Vagina (tissue), 2 donors: ENCODE results near the gene GRN. TPM values are rescaled to one million over a fixed set of nuclear protein-coding genes. Genes with fewer than 3 reads are reported as not detected.

ENCODE experiments used
- DNase-seq, 2 donors: peaks; one replicate each; pipeline ENCODE4 v3.0.0-alpha.2; 2017; ENCODE audit errors: extremely low spot score in 2 of 2
- H3K27ac ChIP-seq: fragments of 200-600 bp; sonication (generic); one replicate; pipeline ENCODE4 v1.5.1; 2019
- H3K27me3 ChIP-seq: fragments of 200-600 bp; sonication (generic); one replicate; pipeline ENCODE4 v1.5.1; 2019
- H3K36me3 ChIP-seq, 2 donors: fragments of 200-600 bp; sonication (generic); one replicate each; pipeline ENCODE4 v1.5.1; 2017 to 2019
- H3K4me1 ChIP-seq: fragments of 200-600 bp; sonication (generic); one replicate; pipeline ENCODE4 v1.5.1; 2019
- H3K4me3 ChIP-seq, 2 donors: fragments of 200-600 bp; sonication (generic); 1 replicate in 1 of 2; 2 replicates in 1 of 2; pipeline ENCODE4 v1.5.1; 2016 to 2019
- H3K9me3 ChIP-seq: fragments of 200-600 bp; sonication (generic); one replicate; pipeline ENCODE4 v1.5.1; 2019
- CTCF ChIP-seq, 3 experiments: fragments of 450-650 bp in 2 of 3; fragments of 200-600 bp in 1 of 3; sonication (generic) in 1 of 3; IDR thresholded peaks; one replicate each; pipeline ENCODE4 v1.5.1; 2017 to 2019; ENCODE audit warnings: antibody characterized with exemption in 3 of 3, mild to moderate bottlenecking in 2 of 3, moderate library complexity in 2 of 3
- POLR2A ChIP-seq, 2 donors: fragments of 450-650 bp; IDR thresholded peaks; one replicate each; pipeline ENCODE4 v1.6.1; 2017; ENCODE audit warnings: antibody characterized with exemption in 2 of 2, mild to moderate bottlenecking in 2 of 2, moderate library complexity in 2 of 2
- POLR2AphosphoS5 ChIP-seq, 2 donors: sonication (generic); formaldehyde crosslinking; IDR thresholded peaks; one replicate each; pipeline ENCODE4 v1.9.0; 2017; ENCODE audit warnings: antibody characterized with exemption in 2 of 2, mild to moderate bottlenecking in 2 of 2, low read depth in 1 of 2; ENCODE audit not compliant: insufficient read depth in 1 of 2
- intact Hi-C: fragments of 100-400 bp; cut with DNase I; formaldehyde crosslinking; loops from one replicate; pipeline ENCODE4 v1.15.1; 2023
- total RNA-seq: library from RNA; depleted of rRNA; stranded (reverse); fragments of >200 nt; gene quantifications from one replicate; pipeline ENCODE4 v1.2.3, GENCODE V29; 2016

GRN gene
- 268 TPM for total RNA-seq

- Histone ChIP-seq H3K27me3 (no peaks in the 10 kb centered on the region), H3K36me3 (peaks cover 0 to under 1% of the 10 kb centered on the region in 2 donors), H3K4me1 (peaks cover 46% of the 10 kb centered on the region), H3K9me3 (no peaks in the 10 kb centered on the region), H3K4me3 (peak within 1 kb of the TSS; percentile 79 to 80), H3K27ac (peak within 1 kb of the TSS; percentile 95)
- TF ChIP-seq CTCF (IDR thresholded peaks at IDR 0.05) (peak in 1 of 3 experiments; percentile 30), POLR2AphosphoS5 (IDR thresholded peaks at IDR 0.05; ENCODE audit: insufficient read depth in 1 of 2, low read depth in 1 of 2) (peak; percentile 94 to 97), POLR2A (IDR thresholded peaks at IDR 0.05) (peak in 1 of 2 donors; percentile 82)
- intact Hi-C loops, result no loop called here
- DNase-seq, result peak in 1 of 2 donors; percentile 99
Observed at GRCh38 chr17:44344939-44345453, at the start of gene GRN. GRN (plus strand) TSS chr17:44345302; CDS start chr17:44349165, 3,863 bp downstream.

GRCh38 chr17:44297975-44298374 is 47.1 kb upstream of the GRN start:
- no peak overlapping the region for H3K4me3 ChIP-seq
- H3K27me3 ChIP-seq, result no peaks in the 10 kb centered on the region
- H3K36me3 ChIP-seq, result no peaks in the 10 kb centered on the region
- DNase-seq, result no peak
- H3K4me1 ChIP-seq, result no peaks in the 10 kb centered on the region
- no peak overlapping the region for H3K27ac ChIP-seq
- intact Hi-C loops, result no loop called here
- H3K9me3 ChIP-seq, result no peaks in the 10 kb centered on the region
- TF ChIP-seq CTCF (IDR thresholded peaks at IDR 0.05), result no peak
- TF ChIP-seq POLR2AphosphoS5 (IDR thresholded peaks at IDR 0.05; ENCODE audit: insufficient read depth in 1 of 2, low read depth in 1 of 2), result no peak
- TF ChIP-seq POLR2A (IDR thresholded peaks at IDR 0.05), result no peak

- intact Hi-C loops, result no loop called here
- TF ChIP-seq POLR2AphosphoS5 (IDR thresholded peaks at IDR 0.05; ENCODE audit: insufficient read depth in 1 of 2, low read depth in 1 of 2) (no peak), POLR2A (IDR thresholded peaks at IDR 0.05) (no peak), CTCF (IDR thresholded peaks at IDR 0.05) (no peak)
- no peaks in the 10 kb centered on the region for H3K9me3 ChIP-seq
- peaks cover 21% of the 10 kb centered on the region for H3K4me1 ChIP-seq
- no peak for DNase-seq
- H3K27me3 ChIP-seq, result no peaks in the 10 kb centered on the region
- no peaks in the 10 kb centered on the region for H3K36me3 ChIP-seq
- no peak overlapping the region for H3K4me3 ChIP-seq
- H3K27ac ChIP-seq, result no peak overlapping the region
Observed at GRCh38 chr17:44304651-44305050, 40.5 kb upstream of the GRN start.

- no peak for DNase-seq
- Histone ChIP-seq H3K36me3 (no peaks in the 10 kb centered on the region), H3K27me3 (no peaks in the 10 kb centered on the region), H3K4me3 (peak overlapping the region; percentile 44), H3K9me3 (no peaks in the 10 kb centered on the region), H3K4me1 (peaks cover 21% of the 10 kb centered on the region), H3K27ac (no peak overlapping the region)
- intact Hi-C loops, result no loop called here
- no peak for TF ChIP-seq POLR2A (IDR thresholded peaks at IDR 0.05)
- no peak for TF ChIP-seq POLR2AphosphoS5 (IDR thresholded peaks at IDR 0.05; ENCODE audit: insufficient read depth in 1 of 2, low read depth in 1 of 2)
- no peak for TF ChIP-seq CTCF (IDR thresholded peaks at IDR 0.05)
Observed at GRCh38 chr17:44307387-44308186, 37.5 kb upstream of the GRN start.

- Histone ChIP-seq H3K4me1 (peaks cover 21% of the 10 kb centered on the region), H3K27me3 (no peaks in the 10 kb centered on the region), H3K9me3 (no peaks in the 10 kb centered on the region), H3K27ac (no peak within 1 kb of the TSS), H3K36me3 (no peaks in the 10 kb centered on the region), H3K4me3 (peak within 1 kb of the TSS; percentile 44)
- intact Hi-C loops, result no loop called here
- DNase-seq, result no peak
- TF ChIP-seq POLR2AphosphoS5 (IDR thresholded peaks at IDR 0.05; ENCODE audit: insufficient read depth in 1 of 2, low read depth in 1 of 2) (peak; percentile 30 to 50), CTCF (IDR thresholded peaks at IDR 0.05) (peak in 1 of 3 experiments; percentile 22), POLR2A (IDR thresholded peaks at IDR 0.05) (no peak)
Observed at GRCh38 chr17:44308320-44308818, 36.7 kb upstream of the GRN start, which contains the start of gene RUNDC3A. RUNDC3A (plus strand) TSS chr17:44308601; CDS start chr17:44308833, 232 bp downstream.
